Measurements from ENCODE around the gene ADCY4.
"Not testable (repeated sequence)": the region's sequence is repeated elsewhere in the genome, so short reads cannot be mapped to it uniquely, and the experiment has no call there.

Gene ADCY4

GRCh38 chr14:24334431-24335291 lies at the start of gene ADCY4:
Gene ADCY4, minus strand, starts transcription at chr14:24335071. Its CDS starts 419 bp downstream, at chr14:24334652.
- DNase-seq (ENCODE audit: low read depth, low spot score): peak; percentile 29

GRCh38 chr14:24384169-24384568 lies 49.3 kb upstream of the ADCY4 start:
- no peak for DNase-seq (ENCODE audit: low read depth, low spot score)

GRCh38 chr14:24382064-24382371 lies 47.1 kb upstream of the ADCY4 start:
- no peak for DNase-seq (ENCODE audit: low read depth, low spot score)

GRCh38 chr14:24381363-24382063 lies 46.6 kb upstream of the ADCY4 start:
- DNase-seq (ENCODE audit: low read depth, low spot score): no peak

- no peak for DNase-seq (ENCODE audit: low read depth, low spot score)
These were observed 45.2 kb upstream of the ADCY4 start for GRCh38 chr14:24379907-24380730.

- no peak for DNase-seq (ENCODE audit: low read depth, low spot score)
These were observed 44.4 kb upstream of the ADCY4 start for GRCh38 chr14:24378981-24379906.

GRCh38 chr14:24378327-24378726 lies 43.5 kb upstream of the ADCY4 start:
- DNase-seq (ENCODE audit: low read depth, low spot score): no peak

- no peak for DNase-seq (ENCODE audit: low read depth, low spot score)
These were observed 42.8 kb upstream of the ADCY4 start for GRCh38 chr14:24377657-24378056.

- no peak for DNase-seq (ENCODE audit: low read depth, low spot score)
These were observed 42.3 kb upstream of the ADCY4 start for GRCh38 chr14:24377126-24377525.

GRCh38 chr14:24376448-24377070 lies 41.7 kb upstream of the ADCY4 start:
- DNase-seq (ENCODE audit: low read depth, low spot score): no peak

- no peak for DNase-seq (ENCODE audit: low read depth, low spot score)
These were observed 38.0 kb upstream of the ADCY4 start for GRCh38 chr14:24372701-24373416.

GRCh38 chr14:24371605-24372004 lies 36.7 kb upstream of the ADCY4 start:
- DNase-seq (ENCODE audit: low read depth, low spot score): not testable (repeated sequence)

GRCh38 chr14:24370748-24371147 lies 35.9 kb upstream of the ADCY4 start:
- DNase-seq (ENCODE audit: low read depth, low spot score): peak; percentile 49

- no peak for DNase-seq (ENCODE audit: low read depth, low spot score)
These were observed 35.2 kb upstream of the ADCY4 start for GRCh38 chr14:24369907-24370687.

GRCh38 chr14:24369463-24369862 lies 34.6 kb upstream of the ADCY4 start:
- no peak for DNase-seq (ENCODE audit: low read depth, low spot score)

GRCh38 chr14:24368562-24369252 lies 33.8 kb upstream of the ADCY4 start:
- DNase-seq (ENCODE audit: low read depth, low spot score): peak; percentile 86

- DNase-seq (ENCODE audit: low read depth, low spot score): no peak
These were observed 33.3 kb upstream of the ADCY4 start for GRCh38 chr14:24368212-24368561.

GRCh38 chr14:24367514-24368211 lies 32.8 kb upstream of the ADCY4 start, which contains the start of gene NFATC4:
Gene NFATC4, plus strand, starts transcription at chr14:24368184. Its CDS starts 157 bp downstream, at chr14:24368341.
- DNase-seq (ENCODE audit: low read depth, low spot score): peak; percentile 92

Data from astrocyte of the hippocampus (primary cell).